ENCODE data around the gene PHRF1. TPM values are rescaled to one million over a fixed set of nuclear protein-coding genes. Genes with fewer than 3 reads are reported as not detected.

The PHRF1 gene
- total RNA-seq, 2 experiments from 2014 or later = 25.6 to 26.1 TPM

DNA sequence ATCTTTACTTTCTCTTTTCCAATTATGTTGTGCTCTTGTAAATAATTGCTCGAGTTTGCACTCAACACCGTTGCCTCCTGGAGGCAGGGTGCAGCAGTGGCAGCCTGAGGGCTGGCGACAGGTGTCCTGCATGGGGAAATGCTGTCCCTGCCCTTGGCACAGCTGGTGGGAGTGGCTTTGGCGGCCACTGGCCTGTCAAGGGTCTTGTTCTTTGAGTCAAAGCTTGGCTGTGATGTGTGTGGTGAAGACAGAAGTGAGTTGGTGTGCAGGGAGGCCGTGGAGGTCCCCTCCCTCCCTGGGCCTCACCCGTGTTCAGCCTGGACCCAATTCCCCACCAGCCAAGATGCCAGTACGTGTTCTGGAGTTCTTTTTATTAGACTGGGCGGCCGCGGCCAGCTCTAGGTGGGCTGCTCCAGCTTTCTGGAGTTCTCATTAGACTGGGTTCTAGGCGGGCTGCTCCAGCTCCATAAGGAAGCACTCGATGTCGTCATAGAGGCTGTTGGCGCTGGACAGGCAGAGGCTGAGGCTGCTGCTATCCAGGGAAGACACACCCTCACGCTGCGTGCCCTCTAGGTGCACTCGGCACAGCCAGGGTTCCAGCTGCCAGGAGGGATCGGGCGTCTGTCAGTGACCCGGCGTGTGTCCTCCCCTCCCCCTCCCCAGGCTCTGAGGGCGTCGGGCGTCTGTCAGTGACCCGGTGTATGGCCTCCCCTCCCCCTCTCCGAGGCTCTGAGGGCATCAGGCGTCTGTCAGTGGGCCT, 36.1 kb downstream of the PHRF1 start:
- Mint-ChIP-seq H3K4me1 (ENCODE audit: low read depth) (peaks cover 15% of the 10 kb centered on the region), H3K27ac (peak overlapping the region; percentile 65), H3K4me3 (no peak overlapping the region), H3K9me3 (no peaks in the 10 kb centered on the region), H3K27me3 (ENCODE audit: low read depth) (no peaks in the 10 kb centered on the region), H3K36me3 (ENCODE audit: low read depth) (peaks cover 23% of the 10 kb centered on the region)
- intact Hi-C loops (cut with micrococcal nuclease) = loop anchor here (1.0 to 2.0 kb wide), 3 partner anchors 24 to 76 kb away; partner anchors contain the start of genes LMNTD2, LRRC56 and RASSF7
- no peak for DNase-seq
- CTCF ChIA-PET = interaction anchor here (0.5 to 1.4 kb wide), 2 partner anchors 61 to 111 kb away, joined by 4 read pairs; no protein-coding TSS in a partner anchor

DNA sequence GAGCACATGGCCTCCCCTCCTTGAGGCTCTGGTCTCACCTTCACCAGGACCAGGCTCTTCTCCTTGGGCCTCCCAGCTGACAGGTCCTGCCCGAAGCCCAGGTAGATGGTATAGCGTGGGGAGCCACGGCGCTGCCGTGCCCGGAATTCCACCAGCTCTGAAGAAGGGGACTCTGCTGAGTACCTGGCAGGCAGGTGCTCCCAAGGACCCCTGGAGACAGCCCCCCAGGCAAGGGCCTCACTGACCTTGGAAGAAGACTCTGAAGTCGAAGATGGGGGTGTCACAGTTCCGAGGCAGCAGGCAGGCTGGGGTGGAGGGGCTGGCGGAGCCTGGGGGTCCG, 36.7 kb downstream of the PHRF1 start:
- peak overlapping the region; percentile 41 for H3K27ac Mint-ChIP-seq
- H3K36me3 Mint-ChIP-seq (ENCODE audit: low read depth) = peaks cover 22% of the 10 kb centered on the region
- no peak overlapping the region for H3K4me3 Mint-ChIP-seq
- H3K27me3 Mint-ChIP-seq (ENCODE audit: low read depth) = no peaks in the 10 kb centered on the region
- DNase-seq = no peak
- intact Hi-C loops (cut with micrococcal nuclease) = loop anchor here (1.0 to 2.0 kb wide), 3 partner anchors 25 to 76 kb away; partner anchors contain the start of genes LMNTD2, LRRC56 and RASSF7
- peaks cover 15% of the 10 kb centered on the region for H3K4me1 Mint-ChIP-seq (ENCODE audit: low read depth)
- H3K9me3 Mint-ChIP-seq = no peaks in the 10 kb centered on the region
- CTCF ChIA-PET = interaction anchor here (1.4 kb wide), 1 partner anchor 110 kb away, joined by 4 read pairs; no protein-coding TSS in a partner anchor

DNA sequence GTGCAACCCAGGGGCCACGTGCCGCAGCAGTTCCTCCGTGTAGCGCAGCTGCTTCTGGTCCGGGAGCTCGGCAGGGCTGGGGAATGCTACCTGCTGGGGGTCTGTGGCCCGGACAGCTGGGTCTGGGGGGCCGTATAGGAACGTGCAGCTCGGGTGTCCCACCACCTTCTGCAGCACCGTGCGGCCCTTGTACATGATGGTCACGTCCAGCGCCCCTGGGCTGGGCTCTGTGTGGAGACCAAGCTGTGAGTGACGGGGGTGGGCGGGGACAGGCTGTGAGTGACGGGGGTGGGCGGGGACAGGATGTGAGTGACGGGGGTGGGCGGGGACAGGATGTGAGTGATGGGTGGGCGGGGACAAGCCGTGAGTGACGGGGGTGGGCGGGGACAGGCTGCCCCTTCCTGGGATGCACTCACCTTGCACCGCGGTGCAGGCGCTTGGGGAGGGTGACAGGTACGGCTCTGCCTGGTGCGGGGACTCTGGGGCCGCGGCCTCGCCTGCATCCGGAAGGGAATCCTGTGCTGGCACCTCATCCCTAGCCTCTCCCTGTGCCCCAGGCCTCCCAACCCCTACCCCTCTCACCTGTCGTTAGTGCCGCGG, 37.2 kb downstream of the PHRF1 start:
- intact Hi-C loops (cut with micrococcal nuclease) = loop anchor here (2.0 kb wide), 2 partner anchors 53 to 77 kb away; partner anchors contain the start of genes LMNTD2, LRRC56 and RASSF7
- Mint-ChIP-seq H3K36me3 (ENCODE audit: low read depth) (peaks cover 20% of the 10 kb centered on the region), H3K27ac (peak overlapping the region; percentile 69), H3K9me3 (no peaks in the 10 kb centered on the region), H3K27me3 (ENCODE audit: low read depth) (no peaks in the 10 kb centered on the region), H3K4me3 (peak overlapping the region; percentile 89), H3K4me1 (ENCODE audit: low read depth) (peaks cover 15% of the 10 kb centered on the region)
- DNase-seq = peak; percentile 94
- CTCF ChIA-PET = interaction anchor here (1.4 kb wide), 1 partner anchor 109 kb away, joined by 4 read pairs; no protein-coding TSS in a partner anchor

DNA sequence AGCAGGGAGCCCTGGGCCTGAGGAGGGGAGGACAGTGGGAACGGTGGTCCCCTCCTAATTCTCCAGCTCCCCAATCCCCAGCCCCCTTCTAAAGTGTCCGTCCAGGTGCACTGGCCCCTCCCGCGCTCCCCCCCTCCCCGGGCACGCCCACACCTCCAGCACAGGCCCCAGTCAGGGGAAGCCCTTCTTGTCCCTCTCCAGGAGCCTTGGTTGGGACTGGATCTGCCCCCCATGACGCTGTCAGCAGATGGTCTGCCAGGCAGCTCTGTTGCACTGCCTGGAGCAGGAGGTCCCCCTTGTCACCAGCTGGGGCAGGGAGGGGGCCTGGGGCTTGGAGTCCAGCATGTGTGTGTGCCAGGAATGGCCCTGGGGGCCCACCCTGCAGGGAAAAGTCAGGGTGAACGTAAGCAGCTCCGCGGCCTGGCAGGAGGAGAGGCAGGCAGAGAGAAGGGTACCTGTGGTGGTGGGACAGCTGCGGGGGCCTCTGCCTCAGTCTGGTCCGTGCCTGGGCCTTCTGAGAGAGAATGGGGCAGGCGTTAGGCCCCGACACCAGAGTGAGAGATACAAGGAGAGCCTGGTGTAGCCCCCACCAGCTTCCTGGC, 37.9 kb downstream of the PHRF1 start:
- H3K27me3 Mint-ChIP-seq (ENCODE audit: low read depth) = no peaks in the 10 kb centered on the region
- peaks cover 15% of the 10 kb centered on the region for H3K4me1 Mint-ChIP-seq (ENCODE audit: low read depth)
- H3K9me3 Mint-ChIP-seq = no peaks in the 10 kb centered on the region
- peaks cover 19% of the 10 kb centered on the region for H3K36me3 Mint-ChIP-seq (ENCODE audit: low read depth)
- H3K27ac Mint-ChIP-seq = peak overlapping the region; percentile 82
- intact Hi-C loops (cut with micrococcal nuclease) = loop anchor here (2.0 kb wide), 1 partner anchor 37 kb away; the partner anchor contains the start of gene PHRF1
- CTCF ChIA-PET = interaction anchor here (0.8 kb wide), 1 partner anchor 108 kb away, joined by 4 read pairs; no protein-coding TSS in a partner anchor
- DNase-seq = peak; percentile 21
- peak overlapping the region; percentile 89 for H3K4me3 Mint-ChIP-seq

DNA sequence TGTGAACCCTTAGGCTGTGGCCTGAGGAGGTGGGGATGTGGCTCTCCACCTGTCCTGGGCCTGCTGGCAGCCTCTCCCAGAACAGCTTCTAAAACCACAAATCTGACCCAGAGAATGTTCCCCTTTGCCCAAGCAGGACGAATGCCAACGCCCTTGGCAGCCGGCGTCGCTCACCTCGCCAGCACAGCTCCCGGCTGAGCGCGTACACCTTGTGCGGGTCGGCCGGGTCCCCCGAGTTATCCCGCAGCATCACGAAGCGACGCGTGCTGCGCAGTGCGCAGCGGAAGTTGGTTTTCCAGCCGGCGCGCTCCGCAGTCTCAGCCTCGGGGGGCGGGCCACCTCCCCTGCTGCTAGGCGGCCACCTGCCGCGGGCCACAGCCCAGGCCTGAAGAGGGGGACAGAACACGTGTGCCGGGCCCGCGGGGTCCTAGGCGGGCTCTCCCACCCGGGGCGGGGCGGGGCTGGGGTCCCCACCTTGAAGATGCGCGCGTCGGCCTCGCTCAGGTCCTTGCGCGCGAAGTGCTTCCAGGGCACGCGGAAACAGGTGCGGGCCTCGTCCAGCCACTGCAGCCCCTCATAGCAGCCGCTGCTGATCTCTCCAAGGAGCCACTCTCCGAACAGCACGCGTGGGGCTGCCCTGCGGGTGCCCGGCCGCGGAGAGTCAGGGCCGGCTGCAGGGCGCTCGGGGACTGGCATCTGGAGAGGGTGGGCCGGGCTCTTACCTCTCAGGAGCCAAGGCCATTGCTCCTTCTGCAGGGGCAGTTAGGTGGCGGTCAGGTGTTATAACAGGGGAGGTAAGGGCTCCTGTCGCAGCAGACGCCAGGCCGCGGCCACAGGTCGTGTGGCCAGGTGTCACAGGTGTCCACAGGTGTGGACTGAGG, 38.6 kb downstream of the PHRF1 start:
- H3K4me1 Mint-ChIP-seq (ENCODE audit: low read depth) = peaks cover 15% of the 10 kb centered on the region
- peaks cover 19% of the 10 kb centered on the region for H3K36me3 Mint-ChIP-seq (ENCODE audit: low read depth)
- peak overlapping the region; percentile 93 for H3K27ac Mint-ChIP-seq
- intact Hi-C loops (cut with micrococcal nuclease) = loop anchor here (2.0 kb wide), 1 partner anchor 38 kb away; the partner anchor contains the start of gene PHRF1
- H3K9me3 Mint-ChIP-seq = no peaks in the 10 kb centered on the region
- CTCF ChIA-PET = interaction anchor here (0.8 kb wide), 1 partner anchor 108 kb away, joined by 4 read pairs; no protein-coding TSS in a partner anchor
- H3K27me3 Mint-ChIP-seq (ENCODE audit: low read depth) = no peaks in the 10 kb centered on the region
- peak overlapping the region; percentile 89 for H3K4me3 Mint-ChIP-seq
- DNase-seq = no peak

DNA sequence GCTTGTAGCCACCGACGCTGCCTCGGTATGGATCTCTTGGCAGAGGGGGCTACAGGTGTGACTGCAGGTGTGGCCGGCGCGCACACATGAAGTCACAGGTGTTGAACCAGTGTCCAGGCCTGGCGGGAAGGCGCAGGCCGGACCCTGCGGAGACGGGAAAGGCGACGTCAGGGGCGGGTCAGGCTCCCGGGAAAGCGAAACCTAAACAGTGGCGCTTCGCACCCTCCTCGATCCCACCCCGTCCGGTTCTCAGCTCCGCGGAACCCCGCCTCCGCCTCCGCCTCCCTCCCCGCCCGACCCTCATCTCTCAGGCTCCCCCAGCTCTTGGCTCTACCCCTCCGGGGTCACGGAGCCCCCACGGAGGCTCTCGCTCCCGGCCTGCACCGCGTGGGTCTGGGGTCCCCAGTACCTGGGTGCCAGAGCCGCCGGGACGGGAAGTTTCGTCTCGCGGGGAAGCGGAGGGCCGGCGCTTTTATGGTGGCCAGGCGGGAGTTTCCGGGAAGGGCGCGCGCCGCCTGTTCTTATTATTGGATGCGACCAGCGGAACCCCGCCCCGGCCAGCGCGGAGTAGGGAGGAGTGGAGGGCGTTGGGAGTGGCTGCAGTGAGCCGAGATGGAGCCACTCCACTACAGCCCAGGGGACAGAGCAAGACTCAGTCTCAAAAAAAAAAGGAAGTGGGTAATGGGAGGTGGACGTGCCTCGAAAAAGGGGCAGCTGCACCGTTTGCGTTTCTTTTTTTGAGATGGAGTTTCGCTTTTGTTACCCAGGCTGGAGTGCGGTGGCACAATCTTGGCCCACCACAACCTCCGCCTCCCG, 39.4 kb downstream of the PHRF1 start, which contains the start of gene IRF7:
Gene IRF7, minus strand, starts transcription at position 447 of the 816 bp plus-strand sequence. CDS start 586 bp downstream, outside the sequence.
- Mint-ChIP-seq H3K9me3 (no peaks in the 10 kb centered on the region), H3K27me3 (ENCODE audit: low read depth) (no peaks in the 10 kb centered on the region), H3K4me1 (ENCODE audit: low read depth) (peaks cover 15% of the 10 kb centered on the region), H3K36me3 (ENCODE audit: low read depth) (peaks cover 18% of the 10 kb centered on the region), H3K4me3 (peak within 1 kb of the TSS; percentile 89), H3K27ac (peak within 1 kb of the TSS; percentile 93)
- CTCF ChIA-PET = no interaction called here
- DNase-seq = peak; percentile 91
- intact Hi-C loops (cut with micrococcal nuclease) = loop anchor here (1.0 to 2.0 kb wide), 2 partner anchors 39 to 80 kb away; partner anchors contain the start of genes DEAF1, PHRF1 and TMEM80

DNA sequence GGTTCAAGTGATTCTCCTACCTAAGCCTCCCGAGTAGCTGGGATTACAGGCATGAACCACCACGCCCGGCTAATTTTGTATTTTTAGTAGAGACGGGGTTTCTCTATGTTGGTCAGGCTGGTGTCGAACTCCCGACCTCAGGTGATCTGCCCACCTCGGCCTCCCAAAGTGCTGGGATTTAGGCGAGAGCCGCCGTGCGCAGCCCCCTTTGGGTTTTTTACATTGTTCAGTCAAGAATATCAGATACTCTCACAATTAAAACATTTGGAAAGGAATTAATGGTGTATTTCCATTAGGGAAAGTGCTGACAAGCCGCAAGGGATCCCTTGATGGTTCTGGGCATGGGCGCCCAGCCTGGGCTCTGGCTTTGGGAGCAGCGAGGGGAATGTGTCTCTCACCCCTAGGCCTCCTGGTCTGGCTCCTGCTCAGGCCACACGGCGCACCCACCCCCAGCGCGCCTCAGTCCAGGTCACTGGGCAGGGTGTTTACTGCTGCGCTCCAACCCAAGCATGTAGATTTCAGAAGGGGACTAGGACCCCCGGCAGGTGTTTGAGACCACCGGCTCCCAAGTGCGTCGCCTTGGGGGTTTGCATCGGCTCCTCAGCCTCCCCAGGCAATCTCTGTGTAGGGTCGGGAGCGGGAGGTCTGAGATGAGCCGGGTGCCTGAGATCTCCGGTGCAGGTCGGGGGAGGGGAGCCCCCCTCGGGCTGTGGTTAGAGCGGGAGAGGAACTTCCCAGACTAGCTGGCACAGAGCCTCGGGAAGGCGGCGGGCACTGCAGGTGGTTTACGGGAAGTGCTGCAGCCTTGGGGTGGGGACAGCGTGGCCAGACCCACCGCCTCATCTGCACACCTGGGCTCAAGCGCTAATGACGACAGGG, 40.3 kb downstream of the PHRF1 start:
- Mint-ChIP-seq H3K9me3 (no peaks in the 10 kb centered on the region), H3K36me3 (ENCODE audit: low read depth) (peaks cover 15% of the 10 kb centered on the region), H3K27me3 (ENCODE audit: low read depth) (no peaks in the 10 kb centered on the region), H3K4me1 (ENCODE audit: low read depth) (peaks cover 15% of the 10 kb centered on the region), H3K27ac (peak overlapping the region; percentile 93), H3K4me3 (peak overlapping the region; percentile 89)
- intact Hi-C loops (cut with micrococcal nuclease) = loop anchor here (1.0 kb wide), 1 partner anchor 79 kb away; the partner anchor contains the start of genes DEAF1 and TMEM80
- DNase-seq = no peak
- CTCF ChIA-PET = no interaction called here

DNA sequence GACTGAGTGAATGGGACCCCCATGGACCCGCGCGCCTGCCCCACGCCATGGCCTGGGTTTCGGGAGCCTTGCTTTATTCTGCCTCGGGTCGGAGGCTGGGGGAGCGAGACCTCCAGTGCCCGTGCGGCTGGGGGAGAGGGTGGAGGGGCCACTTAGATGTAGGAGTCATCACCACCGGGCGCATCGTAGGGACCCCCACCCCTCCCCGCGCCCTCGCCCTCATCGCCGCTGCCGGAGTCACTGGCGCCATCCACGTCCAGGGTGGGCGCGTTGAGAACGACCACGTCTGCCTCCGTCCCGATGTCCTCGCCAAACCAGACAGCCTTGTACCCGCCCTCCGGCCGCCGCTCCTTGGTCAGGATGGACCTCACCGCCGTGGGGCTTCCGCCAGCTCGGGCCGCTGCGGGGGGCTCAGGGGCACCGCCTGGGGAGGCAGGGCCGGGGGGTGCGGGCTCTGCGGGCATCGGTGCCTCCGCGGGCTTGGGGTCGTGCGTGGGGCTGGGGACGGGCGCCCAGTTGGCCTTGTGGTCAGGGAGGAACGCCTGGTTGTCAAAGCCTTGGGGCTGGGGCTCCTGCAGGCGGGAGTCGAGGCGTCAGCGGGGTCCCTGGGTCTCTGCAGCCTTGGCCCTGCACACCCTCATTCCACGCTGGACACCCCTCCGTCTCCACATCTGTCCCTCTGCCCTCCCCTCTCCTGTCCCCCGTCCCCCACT, 41.1 kb downstream of the PHRF1 start:
- peaks cover 15% of the 10 kb centered on the region for H3K4me1 Mint-ChIP-seq (ENCODE audit: low read depth)
- no peaks in the 10 kb centered on the region for H3K27me3 Mint-ChIP-seq (ENCODE audit: low read depth)
- CTCF ChIA-PET = no interaction called here
- H3K4me3 Mint-ChIP-seq = no peak overlapping the region
- no peaks in the 10 kb centered on the region for H3K9me3 Mint-ChIP-seq
- intact Hi-C loops (cut with micrococcal nuclease) = no loop called here
- no peak for DNase-seq
- peaks cover 14% of the 10 kb centered on the region for H3K36me3 Mint-ChIP-seq (ENCODE audit: low read depth)
- H3K27ac Mint-ChIP-seq = no peak overlapping the region

DNA sequence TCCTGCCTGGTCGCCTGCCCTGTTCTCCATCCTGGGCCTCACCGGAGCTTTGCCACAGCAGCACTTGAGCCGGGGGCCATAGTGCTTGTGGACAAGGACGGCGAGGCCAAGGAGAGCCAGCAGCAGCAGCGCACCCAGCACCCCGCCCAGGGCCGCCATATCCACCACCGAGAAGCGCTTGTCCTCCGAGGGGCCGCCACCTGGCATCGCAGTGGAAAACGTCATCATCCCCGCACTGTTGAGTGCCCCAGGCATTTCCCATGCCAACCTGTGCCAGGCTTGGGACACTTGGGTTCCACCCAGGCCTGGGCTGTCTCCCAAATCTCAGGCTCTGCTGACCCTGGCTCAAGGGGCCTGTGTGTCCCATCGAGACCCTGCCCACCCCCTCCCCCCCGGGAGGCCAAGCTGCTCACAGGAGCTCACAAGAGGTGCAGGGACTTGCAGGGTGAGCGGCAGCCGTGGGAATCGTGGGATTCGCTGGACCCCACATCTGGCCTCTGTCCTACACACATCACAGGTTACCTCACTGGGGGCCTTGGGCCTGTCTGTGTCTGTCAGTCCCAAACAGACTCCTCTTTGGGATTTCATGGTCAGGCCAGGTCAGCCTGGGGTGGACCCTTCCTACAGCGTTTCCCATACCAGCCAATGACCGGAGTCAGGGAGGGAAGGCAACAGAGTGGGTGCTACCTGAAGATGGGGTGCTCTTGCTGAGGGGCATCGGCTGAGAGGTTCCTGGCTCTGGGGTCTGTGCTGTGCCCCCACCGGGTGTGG, 41.8 kb downstream of the PHRF1 start:
- DNase-seq = no peak
- Mint-ChIP-seq H3K4me3 (no peak overlapping the region), H3K9me3 (no peaks in the 10 kb centered on the region), H3K27ac (no peak overlapping the region), H3K36me3 (ENCODE audit: low read depth) (peaks cover 14% of the 10 kb centered on the region), H3K27me3 (ENCODE audit: low read depth) (no peaks in the 10 kb centered on the region), H3K4me1 (ENCODE audit: low read depth) (peaks cover 13% of the 10 kb centered on the region)
- CTCF ChIA-PET = no interaction called here
- intact Hi-C loops (cut with micrococcal nuclease) = no loop called here

All from activated naive CD4-positive, alpha-beta T cell treated with anti-CD3 and anti-CD28 coated beads for 36 hours (primary cell).